DOHH2 (cell line): ENCODE measurements around the gene CBY3.

ENCODE experiments used
- CTCF ChIP-seq: fragments of 200-600 bp; sonication (generic); IDR thresholded peaks from one replicate; pipeline ENCODE4 v1.5.1; 2014; ENCODE audit warnings: antibody characterized with exemption, mild to moderate bottlenecking, low read depth, low read length; ENCODE audit not compliant: poor library complexity, severe bottlenecking
- EZH2phosphoT487 ChIP-seq: fragments of 200-600 bp; sonication (generic); IDR thresholded peaks from 2 replicates; pipeline ENCODE4 v1.6.1; 2017; ENCODE audit warnings: borderline replicate concordance, mild to moderate bottlenecking, antibody characterized with exemption, low read length, moderate library complexity, mixed read lengths

- TF ChIP-seq CTCF (peak; percentile 100), EZH2phosphoT487 (no peak)
These were observed 12.4 kb downstream of the CBY3 start for GRCh38 chr5:179668391-179668790.
